PC-3 (cell line): ENCODE measurements around the gene SLC30A10. TPM values are rescaled to one million over a fixed set of nuclear protein-coding genes. Genes with fewer than 3 reads are reported as not detected.

Experiments
- ATAC-seq: fragments of 200-7000 bp; cut with Tn5 transposase; 2 replicates; pipeline ENCODE4 v1.9.1; 2020; ENCODE audit warnings: mild to moderate bottlenecking, moderate library complexity
- BruUV-seq: library from RNA; stranded (reverse); fragments of 400-500 nt; replicated peaks from 2 replicates; lab custom pipeline; 2021; lab: Mats Ljungman, UMichigan
- CTCF ChIA-PET: fragments of 300-600 bp; sonication (Branson Sonifier 250); formaldehyde crosslinking; loops from one replicate; lab custom pipeline; 2022; ENCODE audit warnings: antibody characterized with exemption; lab: Charles Lee
- POLR2A ChIA-PET: fragments of 300-600 bp; sonication (Branson Sonifier 250); formaldehyde crosslinking; loops from one replicate; lab custom pipeline; 2022; ENCODE audit warnings: antibody characterized with exemption; ENCODE audit not compliant: unreplicated experiment; lab: Charles Lee
- DNase-seq: peaks from one replicate; pipeline ENCODE4 v3.0.0-alpha.2; 2015
- H2AFZ ChIP-seq: fragments of 300-600 bp; sonication (generic); 2 replicates; pipeline ENCODE4 v1.6.0; 2016; ENCODE audit warnings: antibody characterized with exemption, low read length
- H3F3A ChIP-seq: fragments of 300-600 bp; sonication (generic); one replicate; pipeline ENCODE4 v1.6.0; 2017; ENCODE audit warnings: antibody characterized with exemption, low read length, control low read depth, mild to moderate bottlenecking; ENCODE audit not compliant: unreplicated experiment
- H3K27ac ChIP-seq: fragments of 300-600 bp; sonication (generic); 2 replicates; pipeline ENCODE4 v1.5.1; 2016; ENCODE audit warnings: mild to moderate bottlenecking, low read length
- H3K27me3 ChIP-seq: fragments of 300-600 bp; sonication (generic); 2 replicates; pipeline ENCODE4 v1.6.1; 2016; ENCODE audit warnings: low read length, mixed read lengths
- H3K36me3 ChIP-seq: fragments of 300-600 bp; sonication (generic); 2 replicates; pipeline ENCODE4 v1.6.1; 2016; ENCODE audit warnings: low read depth, mixed run types, low read length, mixed read lengths
- H3K4me1 ChIP-seq: fragments of 300-600 bp; sonication (generic); 2 replicates; pipeline ENCODE4 v1.5.1; 2016; ENCODE audit warnings: low read length; ENCODE audit not compliant: insufficient read depth
- H3K4me2 ChIP-seq: fragments of 300-600 bp; sonication (generic); 2 replicates; pipeline ENCODE4 v1.6.0; 2016; ENCODE audit warnings: low read length
- H3K4me3 ChIP-seq: fragments of 300-600 bp; sonication (generic); 2 replicates; pipeline ENCODE4 v1.5.1; 2016; ENCODE audit warnings: mild to moderate bottlenecking, low read length, mixed read lengths
- H3K79me2 ChIP-seq: fragments of 300-600 bp; sonication (generic); 2 replicates; pipeline ENCODE4 v1.6.1; 2017; ENCODE audit warnings: low read length, mixed read lengths
- H3K9ac ChIP-seq: fragments of 300-600 bp; sonication (generic); 2 replicates; pipeline ENCODE4 v1.6.0; 2016; ENCODE audit warnings: mild to moderate bottlenecking, low read length
- H3K9me2 ChIP-seq: fragments of 300-600 bp; sonication (generic); replicated peaks from 2 replicates; pipeline ENCODE4 v1.6.1; 2016; ENCODE audit warnings: mixed run types, low read length, mixed read lengths
- H3K9me3 ChIP-seq: fragments of 300-600 bp; sonication (generic); 2 replicates; pipeline ENCODE4 v1.6.1; 2016; ENCODE audit warnings: low read length, mixed read lengths
- H4K20me1 ChIP-seq: fragments of 300-600 bp; sonication (generic); 2 replicates; pipeline ENCODE4 v1.6.1; 2016; ENCODE audit warnings: low read length, mixed read lengths
- EZH2 ChIP-seq: fragments of 300-600 bp; sonication (generic); IDR thresholded peaks from one replicate; pipeline ENCODE4 v1.6.1; 2017; ENCODE audit warnings: antibody characterized with exemption, mild to moderate bottlenecking, low read length; ENCODE audit not compliant: unreplicated experiment
- EZH2phosphoT487 ChIP-seq: fragments of 300-600 bp; sonication (generic); IDR thresholded peaks from 2 replicates; pipeline ENCODE4 v1.6.1; 2018; ENCODE audit warnings: mild to moderate bottlenecking, antibody characterized with exemption, low read length, borderline replicate concordance
- intact Hi-C: fragments of 100-400 bp; cut with micrococcal nuclease; formaldehyde crosslinking; loops from 2 replicates; pipeline ENCODE4 v1.9.0; 2023
- total RNA-seq: library from RNA; depleted of rRNA; stranded (reverse); fragments of >200 nt; gene quantifications from 2 replicates; pipeline ENCODE4 v1.2.3, GENCODE V29; 2014
- TF ChIP-seq, protein P1 (sequence below): fragments of 300-600 bp; sonication (generic); conservative IDR thresholded peaks from 2 replicates; pipeline ENCODE4 v1.5.1; 2017; ENCODE audit warnings: antibody characterized with exemption, low read depth, mild to moderate bottlenecking, low read length

SLC30A10 gene
- total RNA-seq, 1 experiment from 2014 or later: not detected

DNA sequence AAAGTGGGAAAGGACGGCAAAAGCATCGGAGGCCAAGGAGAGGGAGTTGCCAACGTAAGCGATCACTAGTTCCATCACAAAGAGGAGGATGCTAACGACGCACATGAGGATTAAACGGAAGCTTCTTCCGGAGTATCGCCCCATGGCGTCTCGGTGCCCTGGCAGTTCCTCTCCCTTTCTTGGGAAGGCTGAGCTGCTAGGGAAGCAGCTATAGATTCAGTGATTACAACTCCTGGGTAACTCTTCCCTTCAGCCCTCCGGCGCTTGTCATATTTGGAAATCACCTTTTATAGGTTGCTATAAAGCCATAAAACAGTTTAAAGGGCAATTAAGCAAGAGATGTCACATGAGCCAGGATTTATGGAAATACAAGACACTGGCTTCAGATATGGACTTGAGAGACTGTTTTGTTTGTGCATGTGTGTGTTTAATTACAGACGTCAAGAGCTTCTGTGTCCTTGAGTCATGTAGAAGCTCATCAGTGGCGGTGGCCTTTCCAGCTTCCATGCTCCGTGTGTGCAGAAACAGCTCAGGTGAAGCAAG, 30.6 kb upstream of the SLC30A10 start:
- H3K9ac ChIP-seq: no peak overlapping the region
- CTCF ChIA-PET: interaction anchor here (0.5 to 0.6 kb wide), 2 partner anchors 36 to 417 kb away, joined by 3 read pairs; no protein-coding TSS in a partner anchor
- H3K36me3 ChIP-seq: no peaks in the 10 kb centered on the region
- ATAC-seq (peak; percentile 71), DNase-seq (peak; percentile 58)
- no TSS peak for BruUV-seq
- no peaks in the 10 kb centered on the region for H3K9me2 ChIP-seq
- TF ChIP-seq EZH2 (no peak), EZH2phosphoT487 (no peak)
- TF ChIP-seq, protein P1, sequence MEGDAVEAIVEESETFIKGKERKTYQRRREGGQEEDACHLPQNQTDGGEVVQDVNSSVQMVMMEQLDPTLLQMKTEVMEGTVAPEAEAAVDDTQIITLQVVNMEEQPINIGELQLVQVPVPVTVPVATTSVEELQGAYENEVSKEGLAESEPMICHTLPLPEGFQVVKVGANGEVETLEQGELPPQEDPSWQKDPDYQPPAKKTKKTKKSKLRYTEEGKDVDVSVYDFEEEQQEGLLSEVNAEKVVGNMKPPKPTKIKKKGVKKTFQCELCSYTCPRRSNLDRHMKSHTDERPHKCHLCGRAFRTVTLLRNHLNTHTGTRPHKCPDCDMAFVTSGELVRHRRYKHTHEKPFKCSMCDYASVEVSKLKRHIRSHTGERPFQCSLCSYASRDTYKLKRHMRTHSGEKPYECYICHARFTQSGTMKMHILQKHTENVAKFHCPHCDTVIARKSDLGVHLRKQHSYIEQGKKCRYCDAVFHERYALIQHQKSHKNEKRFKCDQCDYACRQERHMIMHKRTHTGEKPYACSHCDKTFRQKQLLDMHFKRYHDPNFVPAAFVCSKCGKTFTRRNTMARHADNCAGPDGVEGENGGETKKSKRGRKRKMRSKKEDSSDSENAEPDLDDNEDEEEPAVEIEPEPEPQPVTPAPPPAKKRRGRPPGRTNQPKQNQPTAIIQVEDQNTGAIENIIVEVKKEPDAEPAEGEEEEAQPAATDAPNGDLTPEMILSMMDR: no peak
- no peaks in the 10 kb centered on the region for H3K79me2 ChIP-seq
- POLR2A ChIA-PET: no interaction called here
- H3K4me1 ChIP-seq: peaks cover 9% of the 10 kb centered on the region
- H3K27ac ChIP-seq: no peak overlapping the region
- H3K9me3 ChIP-seq: no peaks in the 10 kb centered on the region
- H3K27me3 ChIP-seq: peaks cover 17% of the 10 kb centered on the region
- H3K4me3 ChIP-seq: 0 out of 2 replicates have a peak overlapping the region, but pooled peaks have one; percentile 10
- intact Hi-C loops: loop anchor here (2.0 kb wide), 1 partner anchor 38 kb away; no protein-coding TSS in a partner anchor
- no peaks in the 10 kb centered on the region for H3F3A ChIP-seq
- peak overlapping the region; percentile 51 for H3K4me2 ChIP-seq
- H4K20me1 ChIP-seq: no peaks in the 10 kb centered on the region
- peak overlapping the region; percentile 65 for H2AFZ ChIP-seq

DNA sequence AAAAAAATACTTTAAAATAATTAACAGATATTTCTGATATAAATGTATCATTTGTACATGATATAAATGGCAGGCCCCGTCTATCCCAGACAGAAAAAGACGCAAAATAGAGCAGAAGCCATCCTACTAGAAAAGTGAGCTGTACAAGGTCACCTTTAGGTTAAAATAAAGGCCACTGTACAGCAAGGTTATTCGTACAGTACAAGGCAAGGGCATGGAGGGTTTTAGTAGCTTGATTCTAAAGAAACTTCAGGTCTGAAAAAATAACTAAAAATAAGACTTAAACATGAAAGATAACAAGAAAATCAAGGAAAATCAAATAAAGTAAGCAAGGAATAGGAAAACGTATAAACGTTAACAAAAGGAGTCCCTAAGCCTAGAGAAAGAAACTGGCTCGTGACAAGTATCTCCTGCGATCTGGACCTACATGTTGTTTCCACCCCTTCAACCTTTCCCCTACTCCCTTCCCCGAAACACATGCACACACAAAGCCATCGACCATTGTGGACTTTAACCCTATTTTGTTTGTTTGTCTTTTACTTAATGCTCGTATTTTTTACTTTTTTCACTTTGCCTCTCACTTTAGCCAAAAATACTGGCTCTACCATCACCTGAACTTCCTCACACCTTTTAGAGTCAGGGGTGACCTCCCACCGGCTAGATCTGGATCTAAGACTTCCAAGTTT, 26.5 kb upstream of the SLC30A10 start:
- Histone ChIP-seq H3K4me2 (no peak overlapping the region), H3F3A (no peaks in the 10 kb centered on the region), H3K9me2 (no peaks in the 10 kb centered on the region), H3K4me1 (peaks cover 9% of the 10 kb centered on the region), H2AFZ (no peak overlapping the region), H3K4me3 (no peak overlapping the region), H3K9ac (no peak overlapping the region), H3K9me3 (no peaks in the 10 kb centered on the region), H3K27ac (no peak overlapping the region), H3K79me2 (no peaks in the 10 kb centered on the region), H4K20me1 (no peaks in the 10 kb centered on the region), H3K27me3 (peaks cover 17% of the 10 kb centered on the region), H3K36me3 (no peaks in the 10 kb centered on the region)
- intact Hi-C loops: no loop called here
- DNase-seq: no peak
- CTCF ChIA-PET: no interaction called here
- no peak for TF ChIP-seq EZH2phosphoT487
- TF ChIP-seq EZH2: no peak
- TF ChIP-seq, protein P1: no peak
- BruUV-seq: no TSS peak
- no peak for ATAC-seq
- POLR2A ChIA-PET: no interaction called here

DNA sequence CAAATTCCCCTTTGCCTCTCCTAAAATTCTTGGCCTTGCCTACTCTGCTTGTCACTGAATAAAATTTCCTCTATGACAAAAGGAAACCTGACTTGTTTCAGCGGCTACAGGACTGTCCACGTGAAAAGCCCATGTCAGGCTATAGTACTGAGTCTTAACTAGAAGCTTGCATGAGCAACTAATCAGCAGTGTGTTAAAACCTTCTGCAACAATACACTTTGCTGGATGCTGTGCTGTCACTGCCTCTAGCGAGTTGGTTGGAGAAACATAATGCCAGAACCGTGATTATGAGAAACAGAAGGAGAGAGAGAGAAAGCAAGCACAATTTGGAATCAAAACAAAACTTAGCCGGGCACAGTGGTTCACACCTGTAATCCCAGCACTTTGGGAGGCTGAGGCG, 25.7 kb upstream of the SLC30A10 start:
- DNase-seq (no peak), ATAC-seq (peak; percentile 21; the same call in 1 of the 2 replicates)
- Histone ChIP-seq H3K4me1 (peaks cover 6% of the 10 kb centered on the region), H3K4me2 (no peak overlapping the region), H2AFZ (no peak overlapping the region), H3K9me2 (no peaks in the 10 kb centered on the region), H3K27ac (no peak overlapping the region), H3K9ac (no peak overlapping the region), H3K36me3 (no peaks in the 10 kb centered on the region), H3K4me3 (no peak overlapping the region), H3K9me3 (no peaks in the 10 kb centered on the region), H3K27me3 (peaks cover 17% of the 10 kb centered on the region), H3F3A (no peaks in the 10 kb centered on the region), H3K79me2 (no peaks in the 10 kb centered on the region), H4K20me1 (no peaks in the 10 kb centered on the region)
- CTCF ChIA-PET: interaction anchor here (0.6 kb wide), 1 partner anchor 37 kb away, joined by 17 read pairs; no protein-coding TSS in a partner anchor
- intact Hi-C loops: no loop called here
- no peak for TF ChIP-seq EZH2phosphoT487
- TF ChIP-seq EZH2: no peak
- TF ChIP-seq, protein P1: no peak
- no TSS peak for BruUV-seq
- POLR2A ChIA-PET: no interaction called here
